GM18867 (cell line): Measurements from ENCODE around the gene CIROP.

Experiments
- ATAC-seq: cut with Tn5 transposase; IDR thresholded peaks from one replicate; pipeline ENCODE4 v1.9.1; 2021; ENCODE audit warnings: mild to moderate bottlenecking, moderate library complexity; ENCODE audit not compliant: unreplicated experiment

CIROP gene

GRCh38 chr14:23132970-23133369, 28.2 kb upstream of the CIROP start:
- ATAC-seq: no peak

GRCh38 chr14:23131482-23131881, 26.7 kb upstream of the CIROP start:
- ATAC-seq: no peak

DNA sequence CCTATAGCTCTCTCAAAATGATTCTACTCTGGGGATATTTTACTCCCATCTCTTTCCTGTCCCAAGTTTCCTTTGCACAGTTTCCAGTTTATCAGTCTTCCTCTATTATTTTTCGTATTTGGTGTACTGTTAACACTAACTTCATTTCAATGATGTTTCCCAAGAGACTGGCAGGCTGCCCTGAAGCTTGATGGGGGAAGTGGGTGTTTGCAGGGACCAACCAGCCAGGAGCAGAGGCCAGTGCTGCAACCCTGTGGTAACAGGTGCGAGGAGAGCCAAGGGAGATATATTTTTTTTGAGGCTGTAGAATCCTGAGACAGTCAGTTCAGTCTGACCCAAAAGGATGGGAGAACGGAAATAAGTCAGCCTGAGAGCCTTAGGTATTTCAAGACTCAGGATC, 26.1 kb upstream of the CIROP start:
- ATAC-seq: no peak

DNA sequence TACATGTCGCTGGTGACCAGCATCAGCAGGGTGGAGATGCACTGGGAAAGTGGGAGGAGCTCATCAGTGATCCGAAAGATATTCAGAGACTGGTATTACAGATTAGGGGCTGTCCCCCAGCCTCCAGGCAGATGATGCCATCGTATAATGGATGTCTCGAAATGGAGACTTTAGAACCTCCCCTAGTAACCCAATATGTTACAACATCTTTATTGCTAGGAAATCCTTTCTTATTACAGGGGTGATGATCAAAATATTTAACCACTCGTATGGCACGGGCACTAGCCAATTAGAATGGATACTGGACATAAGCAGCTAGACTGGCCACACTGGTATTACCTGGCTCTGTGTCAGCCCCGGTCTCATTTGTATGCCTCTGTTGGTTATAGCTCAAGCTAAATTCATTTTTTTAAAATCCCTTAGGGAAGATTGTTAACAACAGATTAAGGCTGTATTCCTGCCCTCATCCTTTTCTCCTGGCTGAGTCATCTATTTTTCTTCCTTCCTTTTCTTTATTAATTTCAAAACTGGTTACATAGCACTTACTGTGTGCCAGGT, 25.0 kb upstream of the CIROP start:
- no peak for ATAC-seq

DNA sequence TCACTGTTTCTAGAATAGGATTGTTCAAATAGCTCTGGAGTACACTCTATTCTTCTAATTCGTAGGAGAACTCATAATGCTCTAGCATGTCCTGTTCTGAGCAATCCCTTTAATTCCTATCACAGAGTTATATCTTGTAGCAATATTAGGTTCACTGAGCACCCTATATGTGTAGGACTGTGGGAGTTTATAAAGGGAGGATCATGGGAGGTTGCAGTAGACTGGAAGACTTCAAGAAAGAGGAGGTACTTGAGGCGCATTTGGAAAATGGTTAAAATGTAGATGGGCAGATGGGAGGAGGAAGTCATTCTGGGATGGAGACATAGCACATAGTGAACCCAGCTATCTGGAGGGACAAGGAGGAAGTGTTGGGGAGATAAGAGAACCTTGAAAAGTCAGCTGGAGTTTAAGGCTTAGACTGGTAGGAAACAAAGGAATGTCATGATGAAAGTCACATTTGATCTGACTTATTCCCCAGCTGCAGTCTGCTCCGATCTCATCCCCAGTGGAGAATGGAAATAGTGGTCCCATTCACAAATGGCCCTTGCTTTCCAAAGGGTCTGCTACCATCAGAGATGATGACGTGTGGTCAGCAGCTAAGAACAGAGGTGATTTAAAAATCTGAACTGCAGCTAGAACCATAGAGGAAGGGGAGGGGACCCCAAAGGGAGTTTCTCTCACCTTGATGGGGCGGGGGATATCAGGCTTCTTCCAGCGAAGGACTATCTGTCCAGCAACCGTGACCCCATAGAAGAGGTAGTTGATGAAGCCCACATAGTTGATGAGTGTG, 24.4 kb upstream of the CIROP start:
- ATAC-seq: no peak

DNA sequence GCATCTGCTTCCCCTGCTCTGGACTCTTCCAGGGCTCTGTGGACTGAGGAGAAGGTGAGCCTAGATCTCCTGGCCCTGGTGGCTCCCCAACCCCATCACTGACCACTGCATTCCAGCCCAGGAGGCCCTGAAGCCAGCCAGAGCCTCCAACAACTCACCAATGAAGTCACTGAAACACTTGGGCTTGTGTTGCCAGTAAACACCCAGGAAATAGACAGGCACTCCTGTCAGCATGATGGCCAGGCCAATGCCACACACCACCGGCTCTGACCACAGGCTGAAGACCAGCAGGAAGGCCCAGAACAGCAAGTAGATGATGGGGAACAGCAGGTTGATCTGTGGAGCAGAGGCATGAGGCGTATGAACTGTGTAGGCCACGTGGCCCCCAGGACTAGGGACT, 23.1 kb upstream of the CIROP start:
- ATAC-seq: no peak

DNA sequence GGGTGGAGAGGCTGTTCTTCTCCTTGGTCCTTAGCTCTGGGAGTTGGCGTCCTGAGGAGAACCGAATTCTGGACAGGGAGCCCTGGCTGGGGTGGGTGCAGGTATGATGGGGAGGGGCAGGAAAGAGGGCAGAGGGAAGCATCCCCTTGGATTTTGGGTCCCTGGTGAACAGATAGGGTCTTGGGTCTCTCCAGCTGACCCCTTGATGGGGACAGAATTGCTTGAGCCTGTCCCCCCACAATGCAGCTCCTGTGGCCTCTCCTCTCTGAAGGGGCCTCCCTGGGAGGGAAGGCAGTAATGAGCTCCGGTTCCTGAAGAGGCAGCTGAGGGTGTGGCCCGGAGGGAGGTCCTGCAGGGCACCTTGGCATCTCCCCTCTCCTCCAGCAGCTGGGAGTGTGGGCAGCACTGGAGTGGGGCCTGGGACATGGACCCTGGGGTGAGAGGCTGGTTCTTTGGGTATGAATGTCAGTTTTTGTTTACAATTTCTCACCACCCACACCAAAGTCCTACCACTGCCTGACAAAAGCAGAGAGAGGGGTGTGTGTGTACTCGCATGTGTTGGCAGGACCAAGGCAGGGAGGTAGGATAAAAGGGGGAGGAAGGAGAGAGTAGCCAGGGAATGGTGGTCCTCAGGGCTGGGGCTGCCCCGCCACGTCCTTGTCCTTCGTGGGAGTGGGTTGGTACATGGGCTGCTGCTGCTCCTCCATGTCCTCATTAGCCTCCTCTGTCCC, 21.9 kb upstream of the CIROP start:
- no peak for ATAC-seq

DNA sequence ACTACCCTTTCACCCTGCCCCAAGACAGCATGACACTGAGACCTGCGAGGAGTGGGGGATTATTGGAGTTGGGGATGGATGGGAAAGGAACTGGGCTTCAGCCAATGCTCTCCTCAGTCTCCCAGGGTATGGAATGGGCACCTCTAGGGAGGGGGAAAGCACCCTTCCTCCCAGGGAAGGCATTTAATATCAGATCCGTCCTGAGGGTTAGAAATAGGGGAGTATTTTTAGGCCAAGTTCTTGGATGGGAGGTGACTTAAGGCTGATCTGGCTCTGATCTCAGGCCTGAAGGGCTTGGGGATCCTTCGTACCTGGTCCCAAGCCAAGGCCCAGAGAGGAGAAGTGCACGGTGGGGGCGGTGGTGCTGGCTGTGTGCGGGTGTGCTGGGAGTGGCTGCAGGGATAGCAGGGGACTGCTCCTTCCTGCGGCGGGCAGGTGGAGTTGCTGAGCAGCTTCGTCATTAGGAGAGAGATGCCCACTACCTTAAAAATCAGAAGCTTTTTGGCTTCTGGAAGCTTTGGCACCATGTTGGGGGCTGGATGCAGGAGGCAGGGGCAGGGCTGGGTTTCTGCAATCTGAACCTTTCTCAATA, 21.2 kb upstream of the CIROP start:
- ATAC-seq: no peak

GRCh38 chr14:23125011-23125410, 20.2 kb upstream of the CIROP start:
- ATAC-seq: no peak

GRCh38 chr14:23124337-23124954, 19.7 kb upstream of the CIROP start:
- no peak for ATAC-seq

GRCh38 chr14:23123419-23123818, 18.6 kb upstream of the CIROP start:
- ATAC-seq: no peak

- no peak for ATAC-seq
These were observed 17.3 kb upstream of the CIROP start for GRCh38 chr14:23122086-23122485.

DNA sequence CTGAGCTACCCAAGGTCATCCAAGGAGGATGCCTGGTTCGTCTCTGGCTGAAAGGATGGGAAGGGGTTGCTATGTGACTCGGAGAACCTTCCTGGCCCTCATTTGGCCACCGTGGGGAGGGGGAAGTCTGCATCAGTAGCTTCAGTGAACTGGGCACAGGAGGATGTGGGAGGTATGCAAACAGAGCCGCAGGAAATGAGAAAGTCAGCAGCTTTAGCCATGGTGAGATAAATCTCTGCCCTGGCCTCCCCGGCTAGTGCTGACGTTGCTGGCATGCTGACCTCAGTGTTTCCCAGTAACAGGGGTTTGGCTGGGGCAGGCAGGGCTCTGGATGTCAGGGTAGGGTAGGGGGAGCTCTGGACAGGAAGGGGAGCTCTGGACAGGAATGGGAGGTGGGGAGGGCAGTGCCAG, 16.6 kb upstream of the CIROP start:
- no peak for ATAC-seq

GRCh38 chr14:23120541-23121251, 15.9 kb upstream of the CIROP start:
- peak; percentile 72 for ATAC-seq

DNA sequence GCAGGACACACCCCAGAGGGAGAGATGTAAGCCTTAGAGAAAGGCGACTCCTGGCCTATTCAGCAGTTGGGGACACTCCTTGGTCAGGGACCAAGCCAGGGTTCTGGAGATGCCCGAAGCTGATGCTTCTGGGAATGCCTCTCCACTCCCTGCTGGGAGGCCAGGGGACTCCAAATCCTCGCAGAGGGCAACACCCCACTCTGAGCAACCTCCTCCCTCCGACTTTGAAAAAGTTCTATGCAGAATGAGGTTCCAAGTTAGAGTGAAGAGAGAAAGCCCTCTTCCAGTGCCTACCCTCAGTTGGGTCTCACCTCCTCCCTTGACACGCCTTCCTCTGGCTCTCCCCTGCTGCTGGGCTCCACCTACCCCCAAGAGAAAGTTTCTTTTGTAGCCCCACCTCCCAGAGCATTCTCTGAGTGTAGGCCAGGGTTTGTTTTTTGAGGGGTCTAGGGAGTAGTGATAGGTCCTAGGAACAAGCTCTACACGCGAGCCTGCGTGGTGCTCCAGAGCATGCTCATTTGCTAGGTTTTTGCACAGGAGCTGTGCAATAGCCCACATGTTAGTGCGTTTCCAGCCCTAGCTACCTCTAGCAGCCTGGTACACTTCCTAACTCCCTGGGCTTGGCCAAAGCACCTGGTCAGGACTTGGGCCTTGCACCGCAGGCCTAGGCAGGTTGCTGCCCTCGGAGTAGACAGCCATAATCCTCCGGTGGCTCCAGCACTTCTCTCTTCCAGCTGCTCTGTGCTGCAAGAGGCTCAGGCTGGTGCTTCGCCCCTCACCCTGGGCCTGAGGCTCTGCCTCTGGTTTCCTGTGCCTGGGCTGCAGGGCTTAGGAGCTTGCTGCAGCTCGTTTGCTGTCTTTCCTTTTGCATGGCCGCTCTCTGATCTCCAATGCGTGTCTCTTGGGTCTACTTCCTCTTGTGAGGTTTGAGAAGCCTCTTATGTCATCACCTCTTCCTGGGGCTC, 14.9 kb upstream of the CIROP start:
- no peak for ATAC-seq

DNA sequence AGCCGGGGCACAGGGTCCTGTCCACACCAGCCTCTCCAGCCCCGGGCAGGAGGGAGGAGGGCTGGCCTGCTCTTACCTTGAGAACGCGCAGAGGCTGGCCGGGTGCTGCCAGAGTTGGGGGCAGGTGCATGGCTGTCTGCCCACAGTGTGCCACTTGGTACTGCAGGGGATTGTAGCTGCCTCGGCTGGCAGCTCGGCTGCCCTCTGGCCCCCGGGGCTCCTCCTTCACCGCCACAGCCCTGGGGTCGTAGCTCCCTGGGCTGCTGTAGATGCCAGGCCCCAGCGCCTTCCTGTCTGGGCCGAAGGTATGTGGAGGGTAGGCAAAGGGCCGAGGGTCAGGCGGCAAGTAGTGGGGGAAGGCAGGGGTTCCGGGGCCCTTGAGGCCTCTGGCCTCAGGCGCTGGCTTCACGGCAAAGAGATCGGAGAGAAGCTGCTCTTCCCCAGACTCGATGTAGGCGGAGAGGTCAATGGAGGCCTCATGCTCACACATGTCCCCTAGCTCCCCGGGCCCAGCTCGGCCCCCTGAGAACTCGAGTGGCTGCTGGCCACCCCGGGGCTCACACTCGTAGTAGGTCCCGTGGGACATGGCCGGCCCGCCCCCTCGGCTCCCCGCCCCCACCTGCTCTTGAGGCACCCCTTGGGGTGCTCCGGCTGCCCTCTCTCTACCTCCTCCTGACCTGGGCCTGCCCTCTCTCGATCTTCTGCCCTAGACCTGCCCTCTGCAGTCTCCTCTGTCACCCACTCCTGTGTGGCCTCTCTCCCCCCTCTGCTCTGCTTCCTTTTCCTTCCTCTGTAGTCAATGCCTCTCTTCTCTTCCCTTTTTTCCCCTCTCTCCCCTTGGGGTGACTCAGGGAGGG, 13.9 kb upstream of the CIROP start, which contains the start of gene CEBPE:
CEBPE (minus strand) TSS at position 750 of the 857 bp plus-strand sequence; CDS start at position 586, 164 bp downstream.
- no peak for ATAC-seq

DNA sequence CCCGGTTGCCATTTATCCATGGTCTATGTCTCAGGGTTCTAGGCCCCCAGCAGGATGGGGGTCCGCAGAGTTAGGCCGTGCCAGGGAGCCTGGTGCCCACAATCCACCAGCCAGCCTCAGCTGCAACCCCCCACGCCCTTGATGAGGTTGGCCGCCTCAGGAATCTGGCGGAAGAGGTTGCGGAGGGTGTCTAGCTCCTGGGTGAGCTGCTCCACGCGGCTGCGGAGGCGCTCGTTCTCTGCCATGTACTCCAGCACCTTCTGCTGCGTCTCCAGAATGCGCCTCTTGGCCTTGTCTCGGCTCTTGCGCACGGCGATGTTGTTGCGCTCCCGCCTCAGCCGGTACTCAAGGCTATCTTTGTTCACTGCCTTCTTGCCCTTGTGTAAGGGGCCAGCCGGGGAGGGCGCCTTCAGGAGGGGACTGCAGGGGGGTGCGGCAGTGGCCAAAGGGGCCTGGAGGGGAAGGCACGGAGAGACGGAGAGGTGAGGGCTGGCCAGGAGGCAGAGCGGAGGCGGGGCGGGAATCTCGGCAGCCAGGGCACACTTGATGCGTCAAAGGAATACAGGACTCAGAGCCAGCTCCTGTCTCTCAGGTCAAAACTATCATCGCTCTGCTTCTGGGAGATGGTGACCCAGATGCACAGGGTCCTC, 12.7 kb upstream of the CIROP start:
- no peak for ATAC-seq

DNA sequence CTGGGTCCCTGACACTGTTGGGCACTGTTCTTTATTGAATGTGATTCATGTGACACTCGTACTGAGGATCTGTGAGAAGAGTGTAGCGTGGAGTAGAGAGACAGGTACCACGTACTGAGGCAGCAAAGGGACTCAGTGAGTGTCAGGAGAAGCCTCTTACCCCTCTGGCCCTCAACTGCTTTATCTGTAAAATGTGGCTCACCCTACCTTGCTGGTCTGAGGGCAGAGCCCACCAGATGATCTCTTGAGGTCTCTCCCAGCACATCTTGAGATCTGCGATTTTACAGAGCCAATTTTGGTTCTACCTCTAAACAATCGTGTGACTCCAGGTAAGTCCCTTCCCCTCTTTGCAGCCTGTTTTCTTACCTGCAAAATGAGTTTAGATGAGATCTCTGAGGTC, 11.1 kb upstream of the CIROP start:
- no peak for ATAC-seq
